Transverse colon (tissue), 4 donors: ENCODE measurements around the gene CACNA1E. TPM values are rescaled to one million over a fixed set of nuclear protein-coding genes. Genes with fewer than 3 reads are reported as not detected.

ENCODE experiments used
- DNase-seq: peaks from one replicate; pipeline ENCODE4 v3.0.0-alpha.2; 2019
- H3K27ac ChIP-seq, 4 donors: fragments of 200-600 bp; sonication (generic); 2 replicates each; pipeline ENCODE4 v1.5.1; 2016 to 2018; ENCODE audit warnings: inconsistent platforms in 4 of 4
- H3K27me3 ChIP-seq: fragments of 200-600 bp; sonication (generic); 2 replicates; pipeline ENCODE4 v1.5.1; 2017; ENCODE audit warnings: inconsistent platforms
- H3K36me3 ChIP-seq, 4 donors: fragments of 200-600 bp; sonication (generic); 2 replicates each; pipeline ENCODE4 v1.5.1; 2017 to 2019; ENCODE audit warnings: inconsistent platforms in 4 of 4
- H3K4me1 ChIP-seq, 4 donors: fragments of 200-600 bp; sonication (generic); 2 replicates each; pipeline ENCODE4 v1.5.1; 2017 to 2020; ENCODE audit warnings: inconsistent platforms in 4 of 4
- H3K4me3 ChIP-seq, 4 donors: fragments of 200-600 bp; sonication (generic); 1 replicate in 1 of 4; 2 replicates in 3 of 4; pipeline versions ENCODE4 v1.5.1 to v1.6.1; 2017 to 2019; ENCODE audit warnings: inconsistent platforms in 4 of 4
- H3K9me3 ChIP-seq, 2 donors: fragments of 200-600 bp; sonication (generic); 2 replicates each; pipeline ENCODE4 v1.5.1; 2017 to 2019; ENCODE audit warnings: inconsistent platforms in 2 of 2
- CTCF ChIP-seq, 5 experiments: fragments of 200-600 bp in 3 of 5; fragments of 450-650 bp in 2 of 5; sonication (generic) in 3 of 5; IDR thresholded peaks; 1 replicate in 2 of 5; 2 replicates in 3 of 5; pipeline ENCODE4 v1.5.1; 2016 to 2017; ENCODE audit warnings: antibody characterized with exemption in 5 of 5, inconsistent platforms in 3 of 5, mild to moderate bottlenecking in 2 of 5, moderate library complexity in 1 of 5
- EP300 ChIP-seq: sonication (generic); formaldehyde crosslinking; IDR thresholded peaks from one replicate; pipeline ENCODE4 v1.6.1; 2017; ENCODE audit warnings: antibody characterized with exemption, low read depth
- POLR2A ChIP-seq: fragments of 450-650 bp; IDR thresholded peaks from one replicate; pipeline ENCODE4 v1.6.1; 2016; ENCODE audit warnings: antibody characterized with exemption, mild to moderate bottlenecking, moderate library complexity
- POLR2AphosphoS5 ChIP-seq, 3 donors: sonication (generic); formaldehyde crosslinking; IDR thresholded peaks; one replicate each; pipeline ENCODE4 v1.6.1; 2016; ENCODE audit warnings: antibody characterized with exemption in 3 of 3
- WGBS, 2 donors: methylation state at CpG; one replicate each; pipeline ENCODE4 v1.1.5; 2018; ENCODE audit warnings: low coverage in 1 of 2; 5-methylcytosine and 5-hydroxymethylcytosine counted together
- in situ Hi-C, 4 donors: fragments of 200-750 bp; cut with MboI; loops; one replicate each; pipeline versions ENCODE4 v1.15.0 to v1.15.1; 2017; ENCODE audit warnings: low sequenced_read_pairs in 3 of 4, low pct_ligation_motif_present in 1 of 4, low pct_unique_long_range_greater_than_20kb in 1 of 4
- intact Hi-C: fragments of 100-400 bp; cut with DNase I; formaldehyde crosslinking; loops from one replicate; pipeline ENCODE4 v1.15.1; 2023; ENCODE audit warnings: low total_unique reads
- total RNA-seq, 4 donors: library from RNA; depleted of rRNA; stranded (reverse); fragments of >200 nt; gene quantifications; one replicate each; pipeline ENCODE4 v1.1.0, GENCODE V29; 2016

CACNA1E gene
- total RNA-seq, 4 donors from 2014 or later, result under 0.01 to 0.16 (median 0.14) TPM; not detected in 1

GRCh38 chr1:181607524-181607923 is 124.2 kb downstream of the CACNA1E start:
- Histone ChIP-seq H3K4me3 (no peak overlapping the region), H3K4me1 (no peaks in the 10 kb centered on the region), H3K27me3 (no peaks in the 10 kb centered on the region), H3K27ac (no peak overlapping the region), H3K9me3 (no peaks in the 10 kb centered on the region), H3K36me3 (no peaks in the 10 kb centered on the region)
- no peak for TF ChIP-seq CTCF (IDR thresholded peaks at IDR 0.05)
- TF ChIP-seq POLR2A, result no peak
- no peak for TF ChIP-seq POLR2AphosphoS5 (IDR thresholded peaks at IDR 0.05)
- TF ChIP-seq EP300, result no peak
- WGBS, 2 donors, result 81 to 95% methylated on average over 2 to 3 of the region's 3 CpGs
- in situ Hi-C loops, result no loop called here
- intact Hi-C loops, result no loop called here
- no peak for DNase-seq

GRCh38 chr1:181608386-181608785 is 125.1 kb downstream of the CACNA1E start:
- in situ Hi-C loops, result no loop called here
- WGBS, 2 donors, result 87 to 90% methylated on average over 2 to 4 of the region's 4 CpGs

GRCh38 chr1:181608948-181609347 is 125.6 kb downstream of the CACNA1E start:
- in situ Hi-C loops, result no loop called here
- 50 to 58% methylated on average over 4 of the region's 4 CpGs for WGBS, 2 donors

More at GRCh38 chr1:181608386-181608785, 125.1 kb downstream of the CACNA1E start:
- H3K27ac ChIP-seq, result no peak overlapping the region
- H3K4me3 ChIP-seq, result no peak overlapping the region
- no peak for DNase-seq
- intact Hi-C loops, result no loop called here
- no peaks in the 10 kb centered on the region for H3K4me1 ChIP-seq
- H3K9me3 ChIP-seq, result no peaks in the 10 kb centered on the region
- TF ChIP-seq POLR2AphosphoS5 (IDR thresholded peaks at IDR 0.05) (no peak), POLR2A (no peak), EP300 (no peak), CTCF (IDR thresholded peaks at IDR 0.05) (no peak)
- H3K36me3 ChIP-seq, result no peaks in the 10 kb centered on the region
- no peaks in the 10 kb centered on the region for H3K27me3 ChIP-seq

GRCh38 chr1:181612100-181612499 is 128.8 kb downstream of the CACNA1E start:
- 79 to 100% methylated on average over 2 to 3 of the region's 3 CpGs for WGBS, 2 donors
- Histone ChIP-seq H3K4me3 (no peak overlapping the region), H3K36me3 (no peaks in the 10 kb centered on the region), H3K27ac (no peak overlapping the region), H3K27me3 (no peaks in the 10 kb centered on the region), H3K9me3 (peaks cover 0 to 8% of the 10 kb centered on the region in 2 donors), H3K4me1 (no peaks in the 10 kb centered on the region)
- intact Hi-C loops, result no loop called here
- in situ Hi-C loops, result no loop called here
- no peak for DNase-seq
- no peak for TF ChIP-seq CTCF (IDR thresholded peaks at IDR 0.05)
- TF ChIP-seq EP300, result no peak
- TF ChIP-seq POLR2A, result no peak
- no peak for TF ChIP-seq POLR2AphosphoS5 (IDR thresholded peaks at IDR 0.05)

More at GRCh38 chr1:181608948-181609347, 125.6 kb downstream of the CACNA1E start:
- no peaks in the 10 kb centered on the region for H3K36me3 ChIP-seq
- H3K27ac ChIP-seq, result no peak overlapping the region
- intact Hi-C loops, result no loop called here
- TF ChIP-seq POLR2AphosphoS5 (IDR thresholded peaks at IDR 0.05), result no peak
- no peak for TF ChIP-seq EP300
- TF ChIP-seq CTCF (IDR thresholded peaks at IDR 0.05), result no peak
- no peak for TF ChIP-seq POLR2A
- no peak for DNase-seq
- H3K9me3 ChIP-seq, result peaks cover 0 to 4% of the 10 kb centered on the region in 2 donors
- no peak overlapping the region for H3K4me3 ChIP-seq
- H3K4me1 ChIP-seq, result no peaks in the 10 kb centered on the region
- H3K27me3 ChIP-seq, result no peaks in the 10 kb centered on the region
